C1 segment of cervical spinal cord (tissue), 14 donors: ENCODE measurements around the gene ANKRD52.
"Not testable (repeated sequence)": the region's sequence is repeated elsewhere in the genome, so short reads cannot be mapped to it uniquely, and the experiment has no call there.

ENCODE experiments used
- DNase-seq, 14 donors: peaks; one replicate each; lab custom pipeline; 2025; lab: John Stamatoyannopoulos, UW

The ANKRD52 gene

DNA sequence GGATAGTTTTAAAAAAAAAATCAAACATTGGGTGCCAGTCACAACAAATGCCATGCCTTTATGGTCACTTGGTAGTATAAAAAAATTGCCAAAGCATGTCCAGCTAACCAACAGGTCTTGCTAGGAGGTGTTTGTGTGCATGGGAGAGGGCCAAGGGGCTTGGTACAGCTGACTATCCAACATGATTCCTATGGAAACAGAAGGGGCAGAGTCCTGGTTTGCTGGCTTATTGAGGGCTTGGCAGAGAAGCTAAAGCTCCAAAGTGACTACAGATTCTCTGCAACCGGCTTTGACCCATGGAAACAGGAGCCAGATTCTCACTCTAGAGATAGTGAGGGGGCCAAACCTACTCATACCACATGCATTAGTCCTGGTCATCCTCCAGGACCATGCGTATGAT lies 14.3 kb upstream of the ANKRD52 start:
- not testable (repeated sequence) for DNase-seq

DNA sequence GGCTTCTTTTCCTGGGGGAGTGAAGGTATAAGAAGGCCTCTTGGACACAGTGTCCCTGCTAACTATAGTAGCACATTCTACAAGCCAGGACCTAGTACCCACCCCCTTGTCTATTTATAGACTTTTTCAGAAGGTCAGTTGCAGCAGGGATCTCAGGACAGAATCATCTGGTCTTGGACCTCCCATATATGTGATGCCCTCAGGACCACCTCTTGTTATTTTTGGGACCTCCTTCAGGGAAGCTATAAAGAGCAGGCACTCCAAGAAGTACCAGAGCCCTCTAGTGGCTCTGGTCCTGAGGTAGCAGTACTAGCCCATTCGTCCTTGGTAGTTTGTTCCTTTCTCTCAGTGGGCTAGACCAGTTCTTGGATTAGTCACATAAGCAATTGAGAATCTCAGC lies 12.8 kb upstream of the ANKRD52 start:
- no peak for DNase-seq

DNA sequence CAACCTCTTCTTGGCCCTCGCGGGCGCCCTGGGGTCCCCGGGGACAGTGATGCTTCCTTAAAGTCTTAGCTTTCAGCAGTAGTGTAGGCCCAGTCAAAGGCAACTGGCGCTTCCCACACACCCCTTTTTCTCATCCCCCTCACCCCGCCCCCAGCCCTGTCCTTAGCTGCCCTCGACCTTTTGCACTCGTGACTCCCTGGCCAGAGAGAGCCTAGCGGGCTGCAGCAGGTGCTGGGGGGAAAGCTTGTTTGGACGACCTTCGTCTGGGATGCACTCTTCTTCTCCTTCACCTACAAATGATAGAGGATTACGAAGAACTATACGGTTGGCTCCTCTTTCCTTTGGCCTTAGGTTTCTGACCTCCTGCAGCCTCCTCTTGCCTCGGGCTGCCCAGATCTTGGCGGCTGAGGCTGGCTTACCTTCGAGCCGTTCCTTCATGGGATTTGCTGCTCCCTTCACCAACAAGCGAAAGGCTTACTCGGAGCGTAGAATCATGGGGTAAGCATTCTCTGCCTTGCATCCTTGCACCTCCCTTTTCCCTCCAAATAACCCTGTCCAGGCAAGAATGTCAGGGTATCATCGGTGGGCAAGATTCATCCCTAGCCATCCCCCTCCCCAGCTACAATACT lies 9.4 kb upstream of the ANKRD52 start:
- peak in 1 of 14 donors; percentile 23 for DNase-seq

DNA sequence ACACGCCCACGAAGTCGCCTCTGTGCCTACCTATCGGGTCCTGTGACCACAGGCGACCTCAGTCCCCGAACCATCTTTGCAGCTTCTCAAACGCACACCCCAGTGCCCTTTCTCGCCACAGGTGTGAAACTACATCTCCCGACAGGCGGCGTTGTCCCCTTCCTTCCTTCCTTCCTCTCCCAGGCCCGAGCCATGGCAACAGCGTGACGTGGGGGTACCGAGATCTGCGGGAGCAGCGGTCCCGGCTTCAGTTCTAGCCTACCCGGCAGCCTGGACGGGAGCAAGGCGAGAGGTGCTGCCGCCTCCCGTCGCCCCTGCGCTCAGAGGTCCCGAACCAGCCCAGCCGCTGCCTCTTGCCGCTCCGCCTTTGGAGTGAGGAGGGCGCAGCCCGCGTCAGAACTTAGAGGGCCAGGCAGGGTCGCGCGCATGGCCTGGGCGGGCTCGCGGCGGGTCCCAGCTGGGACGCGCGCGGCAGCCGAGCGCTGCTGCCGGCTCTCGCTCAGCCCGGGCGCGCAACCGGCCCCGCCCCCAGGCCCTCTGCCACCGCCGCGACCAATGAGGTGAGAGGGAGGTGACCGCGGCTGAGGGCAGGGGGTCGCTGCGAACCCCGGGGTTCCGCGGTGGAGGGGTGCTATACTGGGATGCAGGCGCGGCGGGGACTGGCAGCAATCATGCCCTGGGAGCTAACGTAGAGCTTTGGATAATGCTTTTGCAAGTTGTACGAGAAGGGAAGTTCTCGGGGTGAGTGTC lies 8.7 kb upstream of the ANKRD52 start, which contains the start of gene COQ10A:
Gene COQ10A, plus strand, starts transcription at position 250 of the 750 bp plus-strand sequence. Its CDS starts 177 bp downstream, at position 427.
- DNase-seq: peak; percentile 9 to 91 (median 80)

DNA sequence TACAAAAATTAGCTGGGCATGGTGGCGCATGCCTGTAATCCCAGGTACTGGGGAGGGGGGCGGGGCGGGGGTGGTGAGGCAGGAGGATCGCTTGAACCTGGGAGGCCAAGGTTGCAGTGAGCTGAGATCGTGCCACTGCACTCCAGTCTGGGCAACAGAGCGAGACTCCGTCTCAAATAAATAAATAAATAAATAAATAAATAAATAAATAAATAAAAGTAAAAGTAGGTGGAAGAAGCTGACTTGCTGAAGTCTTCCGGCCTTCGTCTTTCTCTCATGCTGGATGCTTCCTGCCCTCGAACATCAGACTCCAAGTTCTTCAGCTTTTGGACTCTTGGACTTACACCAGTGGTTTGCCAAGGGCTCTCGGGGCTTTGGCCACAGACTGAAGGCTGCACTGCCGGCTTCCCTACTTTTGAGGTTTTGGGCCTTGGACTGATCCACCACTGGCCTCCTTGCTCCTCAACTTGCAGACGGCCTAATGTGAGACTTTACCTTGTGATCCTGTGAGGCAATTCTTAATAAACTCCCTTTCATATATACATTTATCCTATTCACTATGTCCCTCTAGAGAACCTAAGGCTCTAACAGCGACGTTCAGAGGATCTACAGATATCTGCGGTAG lies 8.0 kb upstream of the ANKRD52 start:
- not testable (repeated sequence) for DNase-seq

DNA sequence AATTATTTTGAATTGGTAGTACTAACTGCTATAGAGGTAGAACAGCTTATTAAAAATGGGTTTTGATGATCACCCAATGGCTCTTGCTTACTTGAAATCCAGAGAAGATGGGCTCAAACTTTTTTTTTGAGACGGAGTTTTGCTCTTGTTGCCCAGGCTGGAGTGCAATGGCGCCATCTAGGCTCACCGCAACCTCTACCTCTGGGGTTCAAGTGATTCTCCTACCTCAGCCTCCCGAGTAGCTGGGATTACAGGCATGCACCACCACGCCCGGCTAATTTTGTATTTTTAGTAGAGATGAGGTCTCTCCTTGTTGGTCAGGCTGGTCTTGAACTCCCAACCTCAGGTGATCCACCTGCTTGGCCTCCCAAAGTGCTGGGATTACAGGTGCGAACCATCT lies 4.8 kb upstream of the ANKRD52 start:
- DNase-seq: not testable (repeated sequence)

DNA sequence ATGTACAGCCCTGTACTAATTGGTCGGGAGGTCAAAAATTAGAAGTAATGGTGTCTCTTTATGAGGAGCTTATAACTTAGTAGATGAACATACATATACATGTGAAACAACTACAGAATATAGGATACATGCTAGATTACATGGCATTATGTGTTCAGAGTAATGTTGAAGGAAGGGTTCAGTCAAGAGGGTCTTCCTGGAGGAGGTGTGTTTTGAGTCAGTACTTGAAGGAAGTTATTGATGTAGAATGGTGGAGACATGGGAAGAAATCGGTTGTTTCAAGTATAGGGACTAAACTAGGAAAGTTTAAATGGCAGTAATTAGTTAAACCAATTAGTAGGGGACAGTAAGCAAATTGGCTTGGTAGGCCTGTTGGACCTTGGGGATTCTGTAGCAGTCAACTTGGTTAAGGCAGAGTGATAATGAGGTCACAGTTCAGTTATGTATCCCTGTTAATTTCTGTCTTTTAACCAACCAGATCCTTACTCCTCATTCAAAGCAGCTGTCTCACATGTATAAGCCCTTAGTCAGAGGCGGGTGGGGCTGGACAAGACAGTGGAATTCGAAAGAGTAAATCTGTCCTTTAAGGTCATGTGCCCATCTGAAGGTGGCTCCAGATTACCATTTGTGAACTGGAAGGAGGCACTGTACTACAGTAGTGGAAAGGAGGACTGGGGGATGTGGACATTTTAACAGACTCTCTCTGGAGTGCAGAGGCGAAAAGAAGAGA lies 3.5 kb upstream of the ANKRD52 start:
- DNase-seq: no peak

DNA sequence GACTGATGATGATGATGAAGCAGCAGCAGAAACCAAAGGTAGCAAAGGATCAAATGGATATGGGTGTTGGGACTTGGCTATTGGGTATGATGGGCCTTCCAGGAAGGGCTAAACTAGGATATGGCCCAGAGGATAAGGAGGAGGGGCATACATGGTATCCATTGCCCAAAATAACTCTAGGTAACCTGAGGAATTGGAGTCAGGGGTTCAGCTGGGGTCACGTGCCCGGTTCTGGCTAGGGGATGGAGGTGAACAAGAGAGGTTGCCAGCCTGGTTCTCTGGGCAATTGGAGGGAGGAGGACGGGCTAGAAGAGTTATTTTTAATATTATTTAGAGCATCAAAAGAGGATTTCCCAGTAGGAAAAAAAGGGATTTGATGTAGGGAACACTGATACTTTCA lies 2.7 kb upstream of the ANKRD52 start:
- DNase-seq: no peak

DNA sequence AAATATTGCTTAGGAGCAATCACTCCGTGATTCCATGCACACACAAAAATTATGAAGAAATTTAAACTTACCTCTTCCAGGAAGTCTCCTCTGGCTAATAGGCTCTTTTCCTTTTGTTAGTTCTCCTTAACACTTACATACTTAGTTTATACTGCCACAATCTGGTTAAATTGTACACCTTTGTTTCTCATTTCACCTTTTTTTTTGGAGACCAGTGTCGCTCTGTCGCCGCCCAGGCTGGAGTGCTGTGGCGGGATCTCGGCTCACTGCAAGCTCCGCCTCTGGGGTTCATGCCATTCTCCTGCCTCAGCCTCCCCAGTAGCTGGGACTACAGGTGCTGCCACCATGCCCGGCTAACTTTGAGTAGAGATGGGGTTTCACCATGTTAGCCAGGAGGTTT lies 2.2 kb upstream of the ANKRD52 start:
- no peak for DNase-seq

DNA sequence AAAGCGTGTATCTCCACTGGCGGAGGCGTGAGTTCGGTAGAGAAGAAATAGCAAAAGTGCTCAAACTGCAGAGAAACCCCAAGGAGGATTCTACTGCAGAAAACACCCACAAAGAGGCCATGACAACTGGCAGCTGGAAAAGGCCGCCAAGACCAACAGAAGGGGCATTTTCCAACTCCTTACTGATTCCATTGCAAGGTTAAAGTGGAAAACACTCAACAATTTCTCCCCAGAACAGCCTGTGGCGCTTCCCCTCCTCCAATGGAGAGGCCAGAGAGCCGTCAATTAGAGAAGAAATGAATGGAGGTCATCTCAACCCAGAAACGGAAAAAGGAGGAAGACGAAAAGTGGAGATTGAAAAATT lies 618 bp upstream of the ANKRD52 start:
- no peak for DNase-seq

DNA sequence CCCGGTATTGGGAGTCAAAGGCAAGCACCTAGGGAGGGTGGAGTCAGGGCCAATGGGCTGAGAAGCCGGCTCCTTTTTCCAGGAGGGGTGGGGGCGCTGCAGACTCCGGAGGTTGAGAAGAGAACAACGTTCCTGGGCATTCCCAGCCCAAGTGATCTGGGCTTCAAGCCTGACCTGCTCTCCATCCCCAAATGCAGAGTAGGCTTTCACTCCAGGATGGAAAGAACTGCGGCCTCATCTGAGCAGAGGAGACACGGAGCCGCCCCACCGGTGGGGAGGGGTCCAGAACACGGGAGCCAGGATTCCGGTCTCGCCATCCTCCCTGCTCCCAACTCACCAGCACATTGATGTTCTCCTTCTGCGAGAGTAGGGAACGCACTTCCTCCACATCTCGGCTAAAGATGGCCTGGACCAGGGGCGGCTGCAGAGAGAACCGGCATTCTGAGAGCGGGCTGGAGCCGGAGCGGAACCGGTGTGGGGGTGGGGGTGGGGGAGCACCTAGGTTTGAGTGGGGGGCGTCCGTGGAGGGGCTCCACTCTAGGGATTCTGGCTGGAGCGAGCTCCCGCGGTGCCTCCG lies 605 bp downstream of the ANKRD52 start:
- peak in 4 of 14 donors; percentile 30 to 54 (median 39) for DNase-seq

DNA sequence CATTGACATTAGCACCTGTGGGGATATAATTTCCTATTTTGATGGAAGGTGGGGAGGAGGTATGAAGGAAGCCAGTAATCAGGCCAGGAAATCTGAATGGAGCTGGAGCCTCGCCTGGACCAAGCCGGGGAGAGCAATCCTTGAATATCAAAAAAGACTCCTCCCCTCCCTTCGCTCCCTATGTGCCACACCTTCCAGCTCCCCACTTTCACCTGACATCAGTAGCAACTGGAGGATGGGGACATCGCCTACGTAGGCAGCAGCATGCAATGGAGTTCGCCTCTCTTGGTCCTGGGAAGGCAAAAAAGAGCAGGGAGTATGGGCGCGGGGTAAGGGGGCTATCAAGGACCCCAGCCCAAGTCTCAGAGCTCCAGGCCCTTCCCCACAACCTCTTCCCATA lies 1.1 kb downstream of the ANKRD52 start:
- no peak for DNase-seq

DNA sequence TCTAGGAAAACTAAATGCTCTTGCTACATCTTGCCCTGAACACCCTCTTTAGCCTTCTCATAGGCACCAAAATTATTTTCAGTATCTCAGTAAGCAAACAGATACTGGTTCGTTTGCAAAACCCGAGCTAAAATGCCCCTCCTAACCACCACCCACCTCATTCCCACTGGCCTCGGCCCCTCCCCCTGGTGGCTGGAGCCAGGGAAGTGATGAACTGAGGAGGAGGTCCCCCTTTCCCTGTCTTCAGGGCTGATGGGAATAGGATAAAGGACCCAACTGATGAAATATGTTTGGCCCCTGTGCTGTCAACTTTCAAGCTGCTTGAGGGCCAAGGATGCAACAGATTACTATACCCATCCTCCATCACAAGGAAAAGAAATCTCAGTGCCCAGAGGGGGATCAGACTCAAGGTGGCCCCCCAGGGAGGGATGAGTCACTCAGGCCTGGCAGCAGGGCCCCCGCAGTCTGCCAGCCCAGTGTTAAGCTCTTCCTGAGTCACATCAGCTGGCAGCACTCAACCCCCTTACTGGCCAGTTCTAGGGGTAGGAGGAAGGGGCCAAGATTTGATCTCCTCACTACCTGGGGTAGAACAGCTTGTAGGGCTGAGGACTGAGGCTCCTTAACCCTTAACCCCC lies 1.7 kb downstream of the ANKRD52 start:
- DNase-seq: peak in 2 of 14 donors; percentile 25 to 72

DNA sequence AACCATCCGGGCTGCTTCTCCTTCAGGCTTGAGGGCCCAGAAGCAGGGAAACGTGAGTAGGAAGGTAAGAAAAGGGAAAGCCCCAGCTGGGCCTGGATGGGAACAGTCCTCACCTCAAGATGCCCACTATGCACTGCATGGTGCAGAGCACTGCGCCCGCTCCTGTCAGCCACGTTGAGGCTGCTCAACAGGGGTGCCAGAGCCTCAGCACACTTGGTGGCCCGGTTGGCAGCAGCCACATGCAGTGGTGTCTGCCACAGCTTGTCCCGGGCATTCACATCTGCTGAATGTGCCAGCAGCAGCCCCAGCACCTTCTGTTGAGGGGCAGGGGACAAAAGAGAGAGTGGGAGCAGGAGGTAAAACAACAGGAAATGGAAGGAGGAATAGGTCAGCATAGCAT lies 2.5 kb downstream of the ANKRD52 start:
- no peak for DNase-seq

DNA sequence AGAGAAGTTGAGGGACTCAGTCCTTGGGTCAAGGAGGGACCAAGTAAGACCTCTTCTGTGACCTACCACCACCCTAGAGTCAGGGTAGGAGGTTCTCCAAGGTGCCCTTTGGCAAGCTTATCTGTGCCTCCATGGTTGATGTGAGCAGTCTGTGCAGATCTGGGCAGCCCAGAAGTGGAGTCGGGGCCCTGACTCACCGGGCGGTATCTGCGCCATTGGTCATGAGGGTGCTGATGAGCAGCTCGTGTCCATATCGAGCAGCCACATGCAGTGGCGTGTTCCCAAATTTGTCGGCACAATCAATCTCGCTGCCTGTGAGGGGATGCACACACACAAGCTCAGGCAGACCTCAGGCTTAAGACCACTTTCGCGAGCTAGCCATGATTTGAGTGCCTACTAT lies 5.1 kb downstream of the ANKRD52 start:
- no peak for DNase-seq

DNA sequence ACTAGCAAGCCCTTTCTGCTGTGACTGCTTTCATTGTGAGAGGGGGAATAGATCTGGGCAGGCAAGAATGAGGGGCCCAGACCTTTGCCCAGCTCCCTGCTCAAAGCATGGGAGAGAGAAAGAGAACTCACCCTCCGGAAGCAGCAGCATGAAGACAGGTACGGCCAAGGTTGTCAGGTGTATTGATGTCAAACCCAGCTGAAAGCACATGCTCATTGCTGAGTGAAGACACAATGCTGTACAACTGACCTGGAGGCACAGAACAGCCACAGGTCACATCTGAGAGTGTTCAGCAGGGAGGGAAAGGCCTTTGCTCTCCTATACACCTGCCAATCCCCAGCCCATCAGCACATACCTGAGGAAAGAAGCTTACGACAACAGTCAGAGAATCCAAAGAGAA lies 5.5 kb downstream of the ANKRD52 start:
- DNase-seq: no peak

DNA sequence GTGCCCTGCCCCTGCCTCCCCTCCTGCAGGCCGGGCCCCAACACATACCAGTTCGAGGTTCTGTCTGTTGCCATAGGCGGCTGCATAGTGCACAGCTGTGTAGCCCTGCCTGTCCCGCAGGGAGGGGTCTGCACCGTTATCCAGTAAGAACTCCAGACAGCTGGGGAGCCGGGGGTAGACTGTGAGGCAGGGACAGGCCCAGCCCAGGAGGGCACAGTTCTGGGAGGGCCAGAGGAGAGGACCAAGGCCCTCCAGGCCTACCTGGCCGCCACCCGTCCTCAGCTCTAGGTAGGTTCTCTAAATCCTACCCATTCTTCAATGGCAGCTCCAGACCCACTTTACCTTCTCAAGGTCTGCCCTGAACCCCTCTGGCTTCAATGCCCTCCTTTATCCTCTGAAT lies 9.5 kb downstream of the ANKRD52 start:
- DNase-seq: no peak

DNA sequence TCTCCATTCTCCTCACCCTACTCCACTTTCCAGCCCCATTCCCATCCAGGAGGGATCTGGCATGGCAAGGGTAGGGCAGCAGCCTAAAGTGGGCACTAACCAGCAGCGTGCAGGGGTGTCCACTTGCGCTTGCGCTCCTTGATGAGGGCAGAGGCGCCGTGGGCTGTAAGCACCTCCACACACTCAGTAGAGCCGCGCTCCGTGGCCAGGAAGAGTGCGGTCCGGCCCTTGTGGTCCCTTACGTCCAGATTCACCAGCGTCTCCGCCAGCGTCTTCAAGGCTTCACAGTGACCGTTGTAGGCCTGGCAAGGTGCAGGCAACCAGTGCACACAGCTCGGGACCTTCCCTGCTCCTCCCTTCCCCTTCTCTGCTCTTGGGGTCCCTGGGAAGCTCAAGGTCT lies 10.3 kb downstream of the ANKRD52 start:
- no peak for DNase-seq

DNA sequence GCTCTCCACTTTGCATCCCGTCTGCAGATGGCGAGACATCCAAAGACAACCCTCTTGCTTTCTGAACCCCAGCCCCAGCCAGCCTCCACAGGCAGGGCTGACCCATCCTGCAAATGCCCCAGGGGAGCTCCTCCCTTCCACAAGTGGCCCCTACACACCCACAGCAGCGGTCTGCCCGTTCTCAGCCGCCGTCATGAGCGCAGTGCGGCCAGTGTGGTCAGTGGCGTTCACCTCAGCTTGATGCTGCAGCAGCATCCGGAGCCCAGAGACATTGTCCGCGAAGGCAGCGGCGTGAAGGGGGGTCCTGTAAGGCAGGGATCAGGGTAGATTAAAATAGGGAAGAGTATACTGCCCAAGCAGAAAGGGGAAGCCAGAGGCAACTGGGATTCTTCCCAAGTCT lies 13.7 kb downstream of the ANKRD52 start:
- no peak for DNase-seq

DNA sequence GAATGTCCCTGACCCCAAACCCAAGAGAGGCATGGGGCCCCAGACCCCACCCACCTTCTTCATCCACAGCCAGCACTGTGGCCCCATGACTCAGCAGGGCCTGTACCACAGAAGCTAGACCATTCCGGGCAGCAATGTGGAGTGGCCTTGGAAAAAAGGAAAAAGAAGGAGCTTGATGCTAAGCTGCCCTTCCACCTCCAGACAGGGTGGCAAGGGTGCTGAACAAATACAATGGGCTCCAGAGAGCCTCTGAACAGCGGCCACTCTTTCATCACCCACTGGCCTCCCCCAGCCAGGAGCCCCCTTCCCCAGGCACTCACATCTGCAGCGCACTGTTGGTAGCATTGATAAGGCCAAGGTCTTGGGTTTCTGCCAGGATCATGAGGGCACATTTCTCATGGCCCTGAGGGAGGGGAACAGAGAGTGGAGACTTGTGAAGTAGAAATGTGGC lies 14.4 kb downstream of the ANKRD52 start:
- no peak for DNase-seq

DNA sequence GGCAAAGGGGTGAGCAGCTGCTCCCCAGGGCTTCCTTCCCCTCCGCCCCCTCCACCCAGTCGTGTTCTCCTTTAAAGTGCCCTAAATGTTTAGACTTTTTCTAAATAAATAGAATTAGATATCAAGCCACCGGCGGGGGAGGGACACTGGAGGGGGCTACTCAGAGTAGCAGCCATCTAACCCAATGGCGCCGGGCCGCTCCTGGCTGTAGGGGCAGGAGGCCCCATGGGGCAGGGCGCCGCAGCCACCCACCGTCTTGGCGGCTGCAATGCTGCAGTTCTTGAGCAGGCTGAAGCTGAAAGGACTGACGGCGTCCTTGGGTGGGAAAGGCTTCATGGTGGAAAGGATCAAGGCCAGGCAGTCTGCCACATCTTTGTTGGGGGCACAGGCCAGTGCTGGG lies 15.2 kb downstream of the ANKRD52 start:
- DNase-seq: no peak
